GM18861 (cell line): Measurements from ENCODE around the gene TAF1B.

Experiments
- ATAC-seq: cut with Tn5 transposase; IDR thresholded peaks from one replicate; pipeline ENCODE4 v1.9.1; 2021; ENCODE audit not compliant: unreplicated experiment

TAF1B gene

GRCh38 chr2:9961013-9961412 is 117.7 kb downstream of the TAF1B start:
- no peak for ATAC-seq

- no peak for ATAC-seq
These were observed 121.2 kb downstream of the TAF1B start for GRCh38 chr2:9964334-9964980.

GRCh38 chr2:9965119-9965822 is 122.0 kb downstream of the TAF1B start:
- ATAC-seq: no peak

- ATAC-seq: no peak
These were observed 123.3 kb downstream of the TAF1B start for GRCh38 chr2:9966491-9967022.

- ATAC-seq: peak; percentile 70
These were observed 123.9 kb downstream of the TAF1B start for GRCh38 chr2:9967053-9967775.

- ATAC-seq: no peak
These were observed 125.6 kb downstream of the TAF1B start for GRCh38 chr2:9968553-9969497.

GRCh38 chr2:9970200-9971044 is 127.1 kb downstream of the TAF1B start:
- no peak for ATAC-seq

GRCh38 chr2:9971105-9971818 is 128.0 kb downstream of the TAF1B start:
- no peak for ATAC-seq

- no peak for ATAC-seq
These were observed 128.6 kb downstream of the TAF1B start for GRCh38 chr2:9971890-9972289.

- ATAC-seq: no peak
These were observed 129.6 kb downstream of the TAF1B start for GRCh38 chr2:9972621-9973479.

- ATAC-seq: no peak
These were observed 130.4 kb downstream of the TAF1B start for GRCh38 chr2:9973690-9974089.

GRCh38 chr2:9974343-9974742 is 131.1 kb downstream of the TAF1B start:
- ATAC-seq: no peak

GRCh38 chr2:9975328-9975727 is 132.1 kb downstream of the TAF1B start:
- ATAC-seq: no peak

- ATAC-seq: no peak
These were observed 132.7 kb downstream of the TAF1B start for GRCh38 chr2:9975805-9976447.

- no peak for ATAC-seq
These were observed 136.7 kb downstream of the TAF1B start for GRCh38 chr2:9979977-9980376.

- no peak for ATAC-seq
These were observed 137.2 kb downstream of the TAF1B start for GRCh38 chr2:9980520-9980919.

GRCh38 chr2:9981655-9982054 is 138.4 kb downstream of the TAF1B start:
- no peak for ATAC-seq

- ATAC-seq: no peak
These were observed 139.0 kb downstream of the TAF1B start for GRCh38 chr2:9982248-9982647.
